Ramos (cell line): Measurements from ENCODE around the gene KASH5.
"Not testable (repeated sequence)": the region's sequence is repeated elsewhere in the genome, so short reads cannot be mapped to it uniquely, and the experiment has no call there.

ENCODE experiments used
- in situ Hi-C: fragments of 300-500 bp; cut with MboI; formaldehyde crosslinking; loops from one replicate; pipeline ENCODE4 v1.14.3; 2022; ENCODE audit warnings: low sequenced_read_pairs; ENCODE audit not compliant: unreplicated experiment

Gene KASH5

GRCh38 chr19:49447485-49448431 lies 59.7 kb downstream of the KASH5 start:
- in situ Hi-C loops, result no loop called here

- in situ Hi-C loops, result no loop called here
Measured at GRCh38 chr19:49448432-49448786, 60.4 kb downstream of the KASH5 start.

DNA sequence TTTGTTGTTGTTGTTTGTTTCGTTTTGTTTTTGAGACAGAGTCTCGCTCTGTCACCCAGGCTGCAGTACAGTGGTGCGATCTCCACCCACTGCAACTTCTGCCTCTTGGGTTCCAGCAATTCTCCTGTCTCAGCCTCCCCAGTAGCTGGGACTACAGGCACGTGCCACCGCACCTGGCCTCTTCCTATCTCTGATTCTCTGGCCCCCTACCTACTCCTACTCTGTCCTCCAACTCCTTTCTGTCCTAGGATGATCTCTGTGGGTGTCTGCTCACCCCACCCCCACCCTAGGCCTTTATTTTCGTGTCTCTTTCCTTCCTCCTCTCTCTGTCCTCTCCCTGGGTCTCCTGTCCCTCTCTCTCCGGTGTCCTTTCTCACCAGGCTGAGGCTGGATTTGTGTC lies 62.4 kb downstream of the KASH5 start:
- in situ Hi-C loops, result no loop called here

DNA sequence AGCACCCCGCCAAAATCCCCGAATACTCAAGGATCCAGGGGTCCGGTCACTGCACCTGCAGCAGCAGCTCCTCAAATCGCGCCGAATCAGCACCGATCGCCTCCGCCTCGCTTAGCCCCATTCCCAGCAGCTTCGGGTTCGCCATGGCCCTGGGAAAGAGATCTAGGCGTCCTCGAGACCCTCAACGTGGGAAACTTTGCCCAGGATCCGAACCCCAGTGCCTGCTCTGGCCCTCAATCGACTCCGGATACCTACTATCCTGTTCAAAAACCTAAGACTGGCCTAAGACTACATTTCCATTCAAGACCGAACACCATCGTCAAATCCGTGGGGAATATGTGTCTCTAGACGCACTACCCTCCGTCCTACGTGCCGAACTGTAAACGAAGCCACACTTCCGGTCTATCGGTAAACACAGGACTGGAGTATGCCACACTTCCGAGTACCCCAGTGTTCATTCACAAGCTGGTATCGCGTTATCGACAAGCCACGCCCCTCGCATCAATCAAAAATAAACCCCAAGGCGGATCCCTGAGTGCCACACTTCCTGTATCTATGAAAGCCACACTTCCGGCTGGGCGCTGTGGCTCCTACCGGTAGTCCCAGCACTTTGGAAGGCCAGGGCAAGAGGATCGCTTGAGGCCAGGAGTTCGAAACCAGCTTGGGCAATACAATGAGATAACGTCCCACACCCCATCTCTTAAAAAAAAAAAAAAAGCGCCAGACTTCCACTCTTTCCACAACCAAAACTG lies 63.6 kb downstream of the KASH5 start, which contains the start of gene PIH1D1:
Gene PIH1D1, minus strand, starts transcription at position 385 of the 752 bp plus-strand sequence. Its CDS starts 240 bp downstream, at position 145.
- in situ Hi-C loops, result no loop called here

- in situ Hi-C loops, result no loop called here
Measured at GRCh38 chr19:49453013-49453756, 65.1 kb downstream of the KASH5 start, which contains the start of gene ALDH16A1. ALDH16A1 (plus strand) TSS chr19:49453225; CDS start chr19:49453332, 107 bp downstream.

DNA sequence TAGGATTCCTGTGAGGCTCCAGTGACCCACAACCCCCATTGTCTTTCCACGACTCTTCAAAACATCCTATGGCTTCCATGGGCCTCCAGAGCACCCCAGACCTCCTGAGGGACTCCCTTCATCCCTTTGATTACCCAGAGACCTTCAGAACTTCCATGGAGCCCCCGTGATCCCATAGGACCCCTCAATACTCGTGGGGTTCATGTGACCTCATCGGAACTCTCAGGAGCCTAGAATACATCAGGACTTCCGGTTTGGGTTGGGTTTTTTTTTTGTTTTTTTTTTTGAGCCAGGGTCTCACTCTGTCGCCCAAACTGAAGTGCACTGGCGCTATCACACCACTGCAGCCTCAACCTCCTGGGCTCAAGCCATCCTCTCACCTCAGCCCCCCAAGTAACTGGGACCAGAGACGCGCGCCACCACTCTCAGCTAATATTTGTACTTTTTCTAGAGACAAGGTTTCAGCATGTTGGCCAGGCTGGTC lies 65.8 kb downstream of the KASH5 start:
- in situ Hi-C loops, result no loop called here

DNA sequence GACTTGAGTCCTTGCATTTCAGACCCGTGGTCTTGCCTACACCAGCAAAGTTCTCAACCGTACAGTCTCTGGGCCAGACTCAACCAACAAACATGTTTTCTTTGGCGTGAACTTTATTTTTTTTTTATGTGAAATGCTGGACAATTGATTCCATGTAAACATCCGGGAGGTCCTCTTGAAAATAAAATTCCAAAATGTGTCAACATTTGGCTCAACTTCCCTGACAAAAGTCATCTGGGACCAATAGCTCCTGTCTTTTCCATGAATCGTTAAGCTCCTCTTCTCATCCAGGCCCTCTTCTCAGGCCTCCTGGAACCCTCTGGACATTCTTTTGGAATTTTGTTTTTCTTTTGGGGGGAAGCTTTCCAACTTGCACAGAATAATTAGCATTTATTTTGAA lies 67.7 kb downstream of the KASH5 start:
- in situ Hi-C loops, result no loop called here

- in situ Hi-C loops, result no loop called here
Measured at GRCh38 chr19:49456326-49456725, 68.3 kb downstream of the KASH5 start.

- in situ Hi-C loops, result no loop called here
Measured at GRCh38 chr19:49458567-49458903, 70.5 kb downstream of the KASH5 start.

DNA sequence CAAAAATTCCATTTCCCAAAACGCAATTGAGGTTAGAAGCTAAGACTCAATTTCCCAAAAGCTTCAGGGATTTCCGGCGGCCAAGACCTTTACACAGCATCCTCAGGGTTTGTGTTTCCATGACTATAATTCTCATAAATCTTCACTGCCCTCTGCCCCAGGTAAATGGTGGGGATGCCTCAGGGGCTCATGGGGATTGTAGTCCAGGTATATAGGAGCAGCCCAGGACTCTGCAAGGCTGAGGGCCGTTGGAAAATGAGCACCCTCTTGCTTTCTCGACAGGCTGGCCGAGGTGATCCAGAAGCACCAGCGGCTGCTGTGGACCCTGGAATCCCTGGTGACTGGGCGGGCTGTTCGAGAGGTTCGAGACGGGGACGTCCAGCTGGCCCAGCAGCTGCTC lies 71.3 kb downstream of the KASH5 start:
- in situ Hi-C loops, result no loop called here

DNA sequence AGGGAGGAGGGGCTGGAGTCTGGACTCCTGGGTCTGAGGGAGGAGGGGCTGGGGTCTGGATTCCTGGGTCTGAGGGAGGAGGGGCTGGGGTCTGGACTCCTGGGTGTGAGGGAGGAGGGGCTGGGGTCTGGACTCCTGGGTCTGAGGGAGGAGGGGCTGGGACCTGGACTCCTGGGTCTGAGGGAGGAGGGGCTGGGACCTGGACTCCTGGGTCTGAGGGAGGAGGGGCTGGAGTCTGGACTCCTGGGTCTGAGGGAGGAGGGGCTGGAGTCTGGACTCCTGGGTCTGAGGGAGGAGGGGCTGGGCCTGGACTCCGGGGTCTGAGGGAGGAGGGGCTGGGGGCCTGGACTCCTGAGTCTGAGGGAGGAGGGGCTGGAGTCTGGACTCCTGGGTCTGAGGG lies 73.1 kb downstream of the KASH5 start:
- in situ Hi-C loops, result not testable (repeated sequence)

DNA sequence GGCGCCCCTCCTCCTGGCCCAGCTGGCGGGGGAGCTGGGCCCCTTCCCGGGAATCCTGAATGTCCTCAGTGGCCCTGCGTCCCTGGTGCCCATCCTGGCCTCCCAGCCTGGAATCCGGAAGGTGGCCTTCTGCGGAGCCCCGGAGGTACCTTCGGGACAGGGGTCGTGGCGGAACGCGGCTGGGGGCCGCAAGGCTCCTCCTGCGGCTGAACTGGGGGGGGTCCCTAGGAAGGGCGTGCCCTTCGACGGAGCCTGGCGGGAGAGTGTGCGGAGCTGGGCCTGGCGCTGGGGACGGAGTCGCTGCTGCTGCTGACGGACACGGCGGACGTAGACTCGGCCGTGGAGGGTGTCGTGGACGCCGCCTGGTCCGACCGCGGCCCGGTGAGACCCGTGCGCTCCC lies 73.6 kb downstream of the KASH5 start:
- in situ Hi-C loops, result no loop called here

GRCh38 chr19:49462492-49462891 lies 74.4 kb downstream of the KASH5 start:
- in situ Hi-C loops, result no loop called here

DNA sequence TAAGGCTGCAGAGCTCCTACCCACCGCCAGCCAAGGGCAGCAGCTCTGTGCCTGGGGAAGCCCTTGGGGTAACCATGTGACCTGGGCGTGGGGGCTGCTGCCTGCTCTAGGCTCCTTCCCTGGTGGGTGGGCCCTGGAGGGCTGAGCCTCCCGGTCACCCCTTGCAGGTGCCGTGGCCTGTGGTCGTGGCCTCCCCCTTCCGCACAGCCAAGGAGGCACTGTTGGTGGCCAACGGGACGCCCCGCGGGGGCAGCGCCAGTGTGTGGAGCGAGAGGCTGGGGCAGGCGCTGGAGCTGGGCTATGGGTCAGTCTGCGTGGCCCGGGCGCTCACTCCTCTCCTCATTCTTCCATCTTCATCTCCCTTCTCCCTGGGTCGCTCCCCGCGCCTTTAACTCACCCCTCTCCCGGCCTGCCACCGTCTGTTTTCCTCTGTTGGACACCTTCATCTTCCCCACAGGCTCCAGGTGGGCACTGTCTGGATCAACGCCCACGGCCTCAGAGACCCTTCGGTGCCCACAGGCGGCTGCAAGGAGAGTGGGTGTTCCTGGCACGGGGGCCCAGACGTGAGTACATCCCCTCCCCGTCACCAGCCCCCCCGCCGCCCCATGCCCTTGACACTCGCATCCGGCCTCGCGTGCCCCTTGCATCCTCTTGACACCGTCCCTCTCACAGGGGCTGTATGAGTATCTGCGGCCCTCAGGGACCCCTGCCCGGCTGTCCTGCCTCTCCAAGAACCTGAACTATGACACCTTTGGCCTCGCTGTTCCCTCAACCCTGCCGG lies 76.1 kb downstream of the KASH5 start:
- in situ Hi-C loops, result no loop called here

GRCh38 chr19:49465371-49465770 lies 77.3 kb downstream of the KASH5 start:
- in situ Hi-C loops, result no loop called here
